ENCODE results near the gene PHF3. TPM values are rescaled to one million over a fixed set of nuclear protein-coding genes. Genes with fewer than 3 reads are reported as not detected.

Gene PHF3
- total RNA-seq, 1 experiment from 2014 or later = 46.4 TPM

DNA sequence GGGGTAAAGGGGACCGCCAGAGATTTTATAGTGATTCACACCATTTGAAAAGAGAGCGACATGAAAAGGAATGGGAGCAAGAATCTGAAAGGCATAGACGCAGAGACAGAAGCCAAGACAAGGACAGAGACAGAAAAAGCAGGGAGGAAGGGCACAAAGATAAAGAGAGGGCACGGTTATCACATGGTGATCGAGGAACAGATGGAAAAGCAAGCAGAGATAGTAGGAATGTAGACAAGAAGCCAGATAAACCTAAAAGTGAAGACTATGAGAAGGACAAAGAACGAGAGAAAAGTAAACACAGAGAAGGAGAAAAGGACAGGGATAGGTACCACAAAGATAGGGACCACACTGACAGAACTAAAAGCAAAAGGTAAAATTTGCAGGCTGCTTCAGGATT lies 77.7 kb downstream of the PHF3 start:
- intact Hi-C loops (cut with micrococcal nuclease) = no loop called here
- TSS peak; percentile 31 for BruUV-seq (replicated peaks)
- CTCF ChIA-PET = no interaction called here

DNA sequence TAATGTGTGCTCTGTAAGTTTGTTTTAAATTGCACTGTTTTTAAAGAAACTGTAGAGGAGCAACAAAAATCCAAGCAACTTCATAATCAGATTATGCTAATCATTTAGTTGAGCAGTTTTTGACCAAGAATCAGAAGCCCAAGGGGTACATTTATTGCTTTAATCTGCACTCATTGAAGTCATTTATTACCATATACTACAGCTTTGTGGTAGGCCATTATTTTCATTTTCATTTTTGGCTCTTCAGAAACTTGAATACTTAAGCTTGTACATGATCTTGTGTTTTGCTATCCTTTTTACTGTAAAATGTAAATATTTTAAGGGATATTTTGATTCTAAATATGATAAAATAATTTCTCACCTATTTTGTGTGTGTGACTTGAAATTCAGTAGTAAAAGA lies 78.5 kb downstream of the PHF3 start:
- DNase-seq (ENCODE audit: unreplicated experiment) = no peak
- ChIA-PET POLR2A (interaction anchor here (1.3 kb wide), 1 partner anchor 9 kb away, joined by 4 read pairs; no protein-coding TSS in a partner anchor), CTCF (interaction anchor here (0.6 kb wide), 1 partner anchor 14 kb away, joined by 3 read pairs; no protein-coding TSS in a partner anchor)
- intact Hi-C loops (cut with micrococcal nuclease) = no loop called here
- Mint-ChIP-seq H3K4me1 (ENCODE audit: insufficient read depth, unreplicated experiment) (peaks cover 6% of the 10 kb centered on the region), H3K27me3 (ENCODE audit: insufficient read depth, unreplicated experiment) (no peaks in the 10 kb centered on the region), H3K36me3 (ENCODE audit: insufficient read depth, unreplicated experiment) (peaks cover 80% of the 10 kb centered on the region), H3K9me3 (ENCODE audit: unreplicated experiment) (no peaks in the 10 kb centered on the region), H3K27ac (ENCODE audit: low read depth, unreplicated experiment) (no peak overlapping the region), H3K4me3 (ENCODE audit: unreplicated experiment) (no peak overlapping the region)
- BruUV-seq (replicated peaks) = no TSS peak
- TF ChIP-seq, protein P1, sequence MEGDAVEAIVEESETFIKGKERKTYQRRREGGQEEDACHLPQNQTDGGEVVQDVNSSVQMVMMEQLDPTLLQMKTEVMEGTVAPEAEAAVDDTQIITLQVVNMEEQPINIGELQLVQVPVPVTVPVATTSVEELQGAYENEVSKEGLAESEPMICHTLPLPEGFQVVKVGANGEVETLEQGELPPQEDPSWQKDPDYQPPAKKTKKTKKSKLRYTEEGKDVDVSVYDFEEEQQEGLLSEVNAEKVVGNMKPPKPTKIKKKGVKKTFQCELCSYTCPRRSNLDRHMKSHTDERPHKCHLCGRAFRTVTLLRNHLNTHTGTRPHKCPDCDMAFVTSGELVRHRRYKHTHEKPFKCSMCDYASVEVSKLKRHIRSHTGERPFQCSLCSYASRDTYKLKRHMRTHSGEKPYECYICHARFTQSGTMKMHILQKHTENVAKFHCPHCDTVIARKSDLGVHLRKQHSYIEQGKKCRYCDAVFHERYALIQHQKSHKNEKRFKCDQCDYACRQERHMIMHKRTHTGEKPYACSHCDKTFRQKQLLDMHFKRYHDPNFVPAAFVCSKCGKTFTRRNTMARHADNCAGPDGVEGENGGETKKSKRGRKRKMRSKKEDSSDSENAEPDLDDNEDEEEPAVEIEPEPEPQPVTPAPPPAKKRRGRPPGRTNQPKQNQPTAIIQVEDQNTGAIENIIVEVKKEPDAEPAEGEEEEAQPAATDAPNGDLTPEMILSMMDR (IDR thresholded peaks at IDR 0.05; ENCODE audit: unreplicated experiment) = no peak

More for the DNA sequence above, 77.7 kb downstream of the PHF3 start:
- Mint-ChIP-seq H3K9me3 (ENCODE audit: unreplicated experiment) (no peaks in the 10 kb centered on the region), H3K4me3 (ENCODE audit: unreplicated experiment) (no peak overlapping the region), H3K27ac (ENCODE audit: low read depth, unreplicated experiment) (no peak overlapping the region), H3K4me1 (ENCODE audit: insufficient read depth, unreplicated experiment) (peaks cover 6% of the 10 kb centered on the region), H3K36me3 (ENCODE audit: insufficient read depth, unreplicated experiment) (peaks cover 82% of the 10 kb centered on the region), H3K27me3 (ENCODE audit: insufficient read depth, unreplicated experiment) (no peaks in the 10 kb centered on the region)
- no peak for DNase-seq (ENCODE audit: unreplicated experiment)
- POLR2A ChIA-PET = no interaction called here
- TF ChIP-seq, protein P1 (IDR thresholded peaks at IDR 0.05; ENCODE audit: unreplicated experiment) = no peak

DNA sequence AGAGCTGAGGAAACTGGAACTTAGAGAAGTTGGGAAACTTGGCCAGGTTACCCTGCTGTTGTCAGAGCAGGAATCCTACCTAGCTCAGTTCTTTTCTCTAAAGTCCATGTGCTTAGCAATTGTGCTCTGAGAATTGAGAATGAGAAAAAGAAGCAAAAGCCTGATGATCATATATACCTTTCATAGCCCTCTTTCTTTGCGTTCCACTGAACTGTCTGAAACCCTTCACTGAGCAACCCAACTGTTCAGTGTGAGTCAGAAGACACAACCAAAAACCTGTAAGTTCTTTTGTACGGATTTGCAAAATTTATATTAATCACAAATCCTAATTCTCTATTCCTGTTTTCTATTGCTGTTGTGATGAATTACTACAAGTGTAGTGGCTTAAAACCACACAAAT lies 80.6 kb downstream of the PHF3 start:
- Mint-ChIP-seq H3K36me3 (ENCODE audit: insufficient read depth, unreplicated experiment) (peaks cover 61% of the 10 kb centered on the region), H3K27ac (ENCODE audit: low read depth, unreplicated experiment) (no peak overlapping the region), H3K4me1 (ENCODE audit: insufficient read depth, unreplicated experiment) (peaks cover 6% of the 10 kb centered on the region), H3K27me3 (ENCODE audit: insufficient read depth, unreplicated experiment) (no peaks in the 10 kb centered on the region), H3K4me3 (ENCODE audit: unreplicated experiment) (no peak overlapping the region), H3K9me3 (ENCODE audit: unreplicated experiment) (no peaks in the 10 kb centered on the region)
- TF ChIP-seq, protein P1 (IDR thresholded peaks at IDR 0.05; ENCODE audit: unreplicated experiment) = no peak
- ChIA-PET CTCF (interaction anchor here (0.7 to 1.6 kb wide), 4 partner anchors 67 to 118 kb away, joined by 3 to 8 read pairs (median 4); no protein-coding TSS in a partner anchor), POLR2A (interaction anchor here (1.8 kb wide), 1 partner anchor 16 kb away, joined by 6 read pairs; no protein-coding TSS in a partner anchor)
- BruUV-seq (replicated peaks) = no TSS peak
- no peak for DNase-seq (ENCODE audit: unreplicated experiment)
- intact Hi-C loops (cut with micrococcal nuclease) = no loop called here

DNA sequence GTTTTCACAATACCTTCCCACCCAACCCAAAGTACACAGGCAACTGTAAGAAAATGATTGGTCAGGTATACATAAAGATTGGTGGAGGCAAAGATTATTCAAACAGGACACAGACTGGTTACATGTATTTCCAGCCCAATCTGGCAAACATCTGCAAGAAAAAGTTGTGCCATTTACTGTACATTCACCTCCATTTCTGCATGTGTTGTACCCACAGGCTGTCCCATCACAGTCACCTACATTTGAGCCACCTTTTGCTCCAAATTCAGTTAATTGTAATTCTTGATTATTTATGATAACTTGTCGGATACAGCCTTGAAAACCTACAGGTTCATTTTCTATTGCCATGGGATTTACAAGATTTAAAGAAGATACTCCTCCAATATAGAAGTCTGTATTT lies 85.6 kb downstream of the PHF3 start:
- no peaks in the 10 kb centered on the region for H3K9me3 Mint-ChIP-seq (ENCODE audit: unreplicated experiment)
- intact Hi-C loops (cut with micrococcal nuclease) = no loop called here
- H3K36me3 Mint-ChIP-seq (ENCODE audit: insufficient read depth, unreplicated experiment) = peaks cover 23% of the 10 kb centered on the region
- BruUV-seq (replicated peaks) = no TSS peak
- ChIA-PET CTCF (no interaction called here), POLR2A (no interaction called here)
- no peak for DNase-seq (ENCODE audit: unreplicated experiment)
- no peak overlapping the region for H3K4me3 Mint-ChIP-seq (ENCODE audit: unreplicated experiment)
- H3K27ac Mint-ChIP-seq (ENCODE audit: low read depth, unreplicated experiment) = no peak overlapping the region
- no peaks in the 10 kb centered on the region for H3K4me1 Mint-ChIP-seq (ENCODE audit: insufficient read depth, unreplicated experiment)
- H3K27me3 Mint-ChIP-seq (ENCODE audit: insufficient read depth, unreplicated experiment) = no peaks in the 10 kb centered on the region
- TF ChIP-seq, protein P1 (IDR thresholded peaks at IDR 0.05; ENCODE audit: unreplicated experiment) = no peak

All from MCF 10A (cell line).